IPS DF 19.7 (cell line): Measurements from ENCODE around the gene PNPLA8.

Source experiments
- DNase-seq: peaks from one replicate; pipeline ENCODE4 v3.0.0-alpha.2; 2013; ENCODE audit warnings: low read depth, low spot score

PNPLA8 gene

GRCh38 chr7:108448584-108449505 is 77.1 kb downstream of the PNPLA8 start:
- DNase-seq, result no peak

DNA sequence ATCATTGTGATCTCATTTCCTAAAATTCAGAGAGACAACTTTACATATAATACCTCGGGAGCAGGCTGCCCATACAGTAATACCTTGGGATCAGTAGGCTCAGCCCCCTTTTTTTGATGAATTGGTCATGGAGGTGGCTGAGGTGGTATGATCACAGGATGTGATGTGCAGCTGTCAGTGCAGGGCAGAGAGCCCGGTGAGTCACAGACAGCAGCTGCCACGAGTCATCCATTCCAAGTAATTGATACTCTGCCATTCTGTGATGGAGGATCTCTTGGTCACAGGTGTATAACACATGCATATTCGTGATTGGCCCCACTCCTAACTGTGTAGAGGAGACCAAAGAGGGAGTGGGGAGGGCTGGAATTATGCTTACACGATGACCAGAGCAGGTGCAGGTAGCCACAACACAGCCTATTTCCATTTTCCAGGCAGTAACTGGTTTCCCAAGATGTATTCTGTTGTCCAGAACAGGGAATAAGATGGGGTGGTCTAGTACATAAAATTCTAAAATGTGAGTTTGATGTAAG is 83.8 kb downstream of the PNPLA8 start:
- DNase-seq, result no peak

DNA sequence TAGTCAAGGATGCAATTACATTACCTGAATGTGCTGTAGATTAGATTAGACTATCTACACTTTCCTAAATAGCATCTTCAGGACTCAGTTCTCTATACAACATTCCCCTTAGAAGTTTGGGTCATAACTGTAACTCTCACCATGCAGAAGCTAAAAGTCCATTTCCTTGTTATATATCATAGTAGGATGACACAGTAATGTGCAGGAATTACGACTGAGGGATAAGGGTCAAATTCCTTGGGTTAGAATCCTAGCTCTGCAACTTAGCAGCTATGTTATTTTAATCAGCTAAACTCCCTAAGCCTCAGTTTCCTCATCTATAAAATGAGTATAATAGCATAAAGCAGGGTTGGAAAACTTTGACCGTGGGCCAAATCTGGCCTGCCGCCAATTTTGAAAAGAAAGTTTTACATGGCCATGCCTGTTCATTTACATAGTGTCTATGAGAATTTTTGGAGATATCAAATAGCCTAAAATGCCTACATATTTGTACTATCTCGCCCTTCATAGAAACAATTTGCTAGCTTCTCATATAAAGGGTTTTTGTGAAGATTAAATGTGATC is 84.5 kb downstream of the PNPLA8 start:
- DNase-seq, result no peak

DNA sequence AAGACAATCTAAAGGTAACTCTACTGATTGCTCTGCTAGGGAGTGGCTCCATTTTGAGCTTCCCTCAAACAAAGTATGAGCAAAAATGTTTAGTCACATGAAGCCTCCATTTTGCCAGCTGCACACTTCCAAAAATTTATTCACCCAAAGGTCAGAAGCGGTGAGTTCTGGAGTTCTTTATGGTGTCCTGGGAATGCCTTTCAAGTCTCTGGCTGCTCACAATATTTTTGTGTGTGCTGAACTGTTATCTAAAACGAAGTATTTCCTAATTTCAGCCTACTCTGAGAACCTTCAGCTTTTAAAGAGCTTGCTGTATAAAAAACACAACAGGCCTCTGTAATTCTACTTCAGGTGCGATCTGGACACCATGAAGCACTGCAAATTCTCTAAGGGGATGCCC is 85.3 kb downstream of the PNPLA8 start:
- DNase-seq, result no peak

- DNase-seq, result no peak
Observed at GRCh38 chr7:108436906-108437305, 89.0 kb downstream of the PNPLA8 start.

GRCh38 chr7:108434010-108434409 is 91.9 kb downstream of the PNPLA8 start:
- DNase-seq, result no peak

GRCh38 chr7:108431099-108431498 is 94.8 kb downstream of the PNPLA8 start:
- DNase-seq, result no peak

GRCh38 chr7:108430664-108431063 is 95.3 kb downstream of the PNPLA8 start:
- DNase-seq, result no peak

- DNase-seq, result no peak
Observed at GRCh38 chr7:108427766-108428165, 98.2 kb downstream of the PNPLA8 start.

DNA sequence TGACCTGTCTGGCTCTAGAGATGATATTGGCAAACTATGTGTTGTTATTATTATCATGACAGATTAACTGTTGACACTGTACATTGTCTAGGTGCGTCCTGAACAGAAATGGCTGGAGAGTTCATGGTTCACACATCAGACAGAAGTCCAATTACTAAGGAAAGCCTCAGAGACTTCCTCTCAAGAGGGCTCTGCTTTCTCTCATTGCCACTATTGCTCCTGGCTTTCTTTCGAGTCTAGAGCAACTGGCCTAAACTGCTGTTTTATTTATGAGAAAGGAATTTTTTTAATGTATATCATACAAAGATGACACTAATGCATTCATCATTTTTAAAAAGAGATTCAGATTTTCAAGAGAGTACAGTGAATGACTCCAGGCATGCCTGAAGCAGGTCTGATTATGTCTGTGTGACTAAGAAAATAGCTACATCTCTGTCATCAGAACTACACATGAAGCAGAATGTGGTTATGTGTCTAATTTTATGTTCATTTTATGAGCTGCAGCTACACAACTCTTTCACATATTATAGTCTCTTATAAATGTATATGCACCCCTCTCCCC is 100.1 kb downstream of the PNPLA8 start:
- DNase-seq, result no peak

DNA sequence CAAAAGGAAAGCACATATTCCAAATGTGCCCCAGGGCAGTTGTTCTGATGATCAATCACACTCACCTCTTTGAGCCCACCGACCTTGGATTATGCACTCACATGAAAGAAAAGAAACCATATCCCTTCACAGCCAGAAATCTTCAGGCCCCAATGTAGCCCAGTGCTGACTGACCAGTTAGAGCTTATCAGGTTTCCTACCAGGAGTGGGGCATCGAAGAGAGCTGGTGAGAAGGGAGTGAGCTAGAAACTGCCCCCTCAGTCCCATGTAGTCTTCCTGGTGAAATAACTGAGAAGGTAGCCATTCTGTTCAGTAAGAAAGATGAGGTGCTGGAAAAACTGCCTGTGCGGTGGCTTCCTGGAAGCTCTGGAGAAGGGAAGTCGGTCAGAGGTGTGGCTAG is 101.9 kb downstream of the PNPLA8 start:
- DNase-seq, result no peak

DNA sequence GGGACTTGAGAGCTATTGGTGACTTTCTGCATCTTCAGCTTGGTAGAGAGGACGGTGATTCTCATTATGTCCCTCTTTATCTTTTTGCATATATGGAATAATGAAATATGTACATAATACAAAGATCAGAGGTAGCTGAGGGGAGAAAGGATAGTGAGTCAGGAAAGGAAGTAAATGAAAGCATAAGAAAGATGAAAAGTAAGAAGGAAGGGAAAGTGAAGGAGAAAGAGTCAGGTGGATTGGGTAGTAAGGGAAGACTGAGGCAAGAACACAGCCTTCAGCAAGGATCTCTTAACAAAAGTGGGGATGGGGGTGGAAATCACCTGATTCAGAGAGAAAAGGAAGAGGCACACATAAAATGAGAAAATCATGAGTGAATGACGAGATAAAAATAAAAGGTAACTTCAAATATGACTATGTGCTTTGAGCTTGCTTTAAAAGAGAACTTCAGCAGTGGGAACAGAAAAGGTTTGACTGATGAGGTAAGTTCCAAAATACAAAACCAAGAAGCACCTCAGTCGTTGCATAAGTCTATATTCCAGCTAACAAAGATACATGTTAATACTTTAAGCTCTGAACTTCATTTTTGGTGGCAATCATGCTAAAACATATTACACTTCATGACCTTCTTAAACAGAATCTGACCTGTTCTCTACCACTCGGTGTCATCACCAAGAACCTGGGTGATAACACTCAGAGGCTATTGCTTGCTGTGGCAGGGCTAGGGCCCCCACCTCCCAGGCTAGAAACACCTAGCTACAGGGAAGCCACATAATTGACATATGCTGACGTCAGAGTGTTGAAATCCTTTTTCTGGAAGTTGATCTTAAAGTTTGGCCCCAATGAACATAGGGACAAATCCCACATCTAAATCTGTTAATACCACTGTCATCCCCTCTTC is 102.6 kb downstream of the PNPLA8 start:
- DNase-seq, result no peak

GRCh38 chr7:108421720-108422331 is 104.1 kb downstream of the PNPLA8 start:
- DNase-seq, result no peak
